ENCODE results near the gene TTLL8.

TTLL8 gene

DNA sequence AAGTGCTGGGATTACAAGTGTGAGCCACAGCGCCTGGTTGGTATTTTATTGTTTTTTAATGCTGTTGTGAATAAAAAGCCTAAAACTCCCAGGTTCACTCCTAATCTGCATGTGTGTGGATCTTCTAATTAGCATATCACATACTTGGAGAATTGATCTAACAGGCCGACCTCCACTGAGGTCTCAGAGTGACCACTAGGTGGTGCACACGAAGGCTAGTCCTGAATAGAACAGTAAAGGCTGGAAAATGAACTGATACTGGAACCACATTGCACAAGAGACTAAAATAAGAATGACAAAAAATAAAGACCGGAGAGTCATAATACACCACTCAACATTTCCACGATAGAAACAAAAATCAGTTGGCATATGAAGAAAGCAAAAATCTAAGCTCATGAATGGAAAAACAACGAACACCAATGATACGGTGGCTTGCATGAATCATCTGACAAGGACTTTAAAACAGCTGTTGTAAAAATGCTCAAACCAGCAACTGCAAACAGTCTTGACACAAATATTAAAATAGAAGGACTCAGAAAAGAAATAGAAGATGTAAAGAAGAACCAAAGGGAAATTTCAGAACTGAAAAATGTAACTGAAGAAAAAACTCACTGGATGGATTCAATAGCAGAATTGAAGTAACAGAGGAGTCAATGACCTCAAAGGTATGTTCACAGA, 78.4 kb downstream of the TTLL8 start:
- DNase-seq: peak; percentile 62

DNA sequence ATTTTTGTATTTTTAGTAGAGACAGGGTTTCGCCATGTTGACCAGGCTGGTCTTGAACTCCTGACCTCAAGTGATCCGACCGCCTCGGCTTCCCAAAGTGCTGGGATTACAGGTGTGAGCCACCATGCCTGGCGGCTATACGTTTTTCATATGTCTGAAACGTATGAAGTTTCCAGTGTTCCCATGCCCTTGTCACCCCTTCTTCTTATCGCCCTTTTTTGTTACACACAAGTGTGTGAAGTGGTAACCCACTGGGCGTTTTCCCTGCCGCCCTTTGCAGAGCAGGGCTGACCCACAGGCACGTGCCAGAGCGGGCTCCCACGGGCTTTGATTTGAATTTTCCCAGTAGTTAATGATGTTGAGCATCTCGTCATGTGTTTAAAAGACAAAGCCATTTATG, 80.5 kb downstream of the TTLL8 start:
- DNase-seq: no peak

DNA sequence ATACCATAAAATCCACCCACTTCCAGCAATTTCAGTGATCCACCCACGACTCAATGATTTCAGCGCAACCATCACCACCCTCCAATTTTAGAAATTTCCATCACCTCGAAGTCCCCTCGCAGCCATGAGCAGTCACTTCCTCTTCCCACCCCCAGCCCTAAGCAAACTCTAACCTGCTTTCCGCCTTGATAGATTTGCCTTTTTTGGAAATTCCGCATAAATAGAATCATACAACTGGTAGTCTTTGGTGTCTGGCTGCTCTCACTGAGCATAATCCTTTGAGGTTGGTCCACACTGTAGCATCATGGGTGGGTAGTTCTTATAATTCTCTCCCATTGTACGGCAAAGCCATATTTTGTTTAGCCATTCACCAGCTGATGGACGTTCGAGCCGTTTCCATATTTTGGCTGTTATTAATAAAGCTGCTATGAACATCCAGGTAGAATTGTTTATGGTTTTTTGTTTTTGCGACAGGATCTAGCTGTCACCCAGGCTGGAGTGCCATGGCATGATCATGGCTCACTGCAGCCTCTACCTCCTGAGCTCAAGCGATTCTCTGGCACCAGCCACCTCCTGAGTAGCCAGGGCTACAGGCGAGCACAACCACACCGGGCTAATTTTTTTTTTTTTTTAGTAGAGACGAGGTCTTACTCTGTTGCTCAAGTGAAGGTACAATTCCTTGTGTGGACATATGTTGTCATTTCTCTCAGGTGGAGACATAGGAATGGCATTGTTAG, 81.5 kb downstream of the TTLL8 start:
- DNase-seq: peak; percentile 15

DNA sequence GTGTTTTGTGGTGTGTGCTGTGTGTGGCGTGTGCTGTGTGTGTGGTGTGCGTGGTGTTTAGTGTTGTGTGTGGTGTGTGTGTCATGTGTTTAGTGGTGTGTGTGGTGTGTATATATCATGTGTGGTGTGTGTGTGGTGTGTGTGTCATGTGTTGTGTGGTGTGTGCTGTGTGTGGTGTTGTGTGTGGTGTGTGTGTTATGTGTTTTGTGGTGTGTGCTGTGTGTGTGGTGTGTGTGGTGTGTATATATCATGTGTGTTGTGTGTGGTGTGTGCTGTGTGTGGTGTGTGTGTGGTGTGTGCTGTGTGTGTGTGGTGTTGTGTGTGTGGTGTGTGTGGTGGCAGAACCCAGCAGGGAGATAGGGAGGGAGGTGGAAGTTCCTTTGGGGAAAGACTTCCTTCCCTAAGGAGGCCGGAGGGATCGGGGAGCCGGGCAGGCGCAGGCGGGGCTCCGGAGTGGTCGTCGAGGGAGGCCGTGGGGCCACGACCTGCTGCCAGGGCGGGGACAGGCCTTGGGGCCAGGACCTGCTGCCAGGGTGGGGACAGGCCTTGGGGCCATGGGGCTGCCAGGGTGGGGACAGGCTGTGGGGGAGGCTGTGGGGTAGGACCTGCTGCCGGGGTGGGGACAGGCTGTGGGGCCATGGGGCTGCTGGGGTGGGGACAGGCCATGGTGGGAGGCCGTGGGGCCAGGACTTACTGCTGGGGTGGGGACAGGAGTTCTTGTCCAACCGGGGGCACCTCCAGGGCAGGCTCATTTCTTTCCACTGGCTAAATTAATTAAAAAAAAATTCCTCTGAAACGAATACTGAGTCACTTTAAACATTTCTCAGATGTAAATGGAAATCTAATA, 82.3 kb downstream of the TTLL8 start:
- DNase-seq: no peak

DNA sequence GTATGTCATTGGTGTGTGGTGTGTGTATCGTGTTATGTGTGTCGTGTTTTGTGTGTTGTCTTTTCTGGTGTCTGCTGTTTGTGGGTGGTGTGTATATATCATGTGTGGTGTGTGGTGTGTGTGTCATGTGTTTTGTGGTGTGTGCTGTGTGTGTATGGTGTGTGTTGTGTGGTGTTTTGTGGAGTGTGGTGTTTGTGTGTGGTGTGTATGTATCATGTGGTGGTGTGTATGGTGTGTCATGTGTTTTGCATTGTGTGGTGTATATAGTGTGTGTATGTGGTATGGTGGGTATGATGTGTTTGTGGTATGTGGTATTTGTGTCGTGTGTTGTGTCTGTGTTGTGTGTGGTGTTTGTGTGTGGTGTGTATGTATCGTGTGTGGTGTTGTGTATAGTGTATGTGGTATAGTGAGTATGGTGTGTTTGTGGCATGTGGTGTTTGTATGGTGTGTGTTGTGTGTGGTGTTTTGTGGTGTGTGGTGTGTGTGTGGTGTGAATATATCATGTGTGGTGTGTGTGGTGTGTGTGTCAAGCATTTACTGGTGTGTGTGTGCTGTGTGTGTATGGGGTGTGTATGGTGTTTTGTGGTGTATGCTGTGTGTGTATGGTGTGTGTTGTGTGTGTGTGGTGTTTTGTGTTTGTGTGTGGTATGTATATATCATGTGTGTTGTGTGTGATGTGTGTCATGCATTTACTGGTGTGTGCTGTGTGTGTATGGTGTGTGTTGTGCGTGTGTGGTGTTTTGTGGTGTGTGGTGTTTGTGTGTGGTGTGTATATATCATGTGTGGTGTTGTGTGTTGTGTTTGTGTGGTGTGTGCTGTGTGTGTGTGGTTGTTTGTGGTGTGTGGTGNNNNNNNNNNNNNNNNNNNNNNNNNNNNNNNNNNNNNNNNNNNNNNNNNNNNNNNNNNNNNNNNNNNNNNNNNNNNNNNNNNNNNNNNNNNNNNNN, 84.8 kb downstream of the TTLL8 start:
- no peak for DNase-seq

DNA sequence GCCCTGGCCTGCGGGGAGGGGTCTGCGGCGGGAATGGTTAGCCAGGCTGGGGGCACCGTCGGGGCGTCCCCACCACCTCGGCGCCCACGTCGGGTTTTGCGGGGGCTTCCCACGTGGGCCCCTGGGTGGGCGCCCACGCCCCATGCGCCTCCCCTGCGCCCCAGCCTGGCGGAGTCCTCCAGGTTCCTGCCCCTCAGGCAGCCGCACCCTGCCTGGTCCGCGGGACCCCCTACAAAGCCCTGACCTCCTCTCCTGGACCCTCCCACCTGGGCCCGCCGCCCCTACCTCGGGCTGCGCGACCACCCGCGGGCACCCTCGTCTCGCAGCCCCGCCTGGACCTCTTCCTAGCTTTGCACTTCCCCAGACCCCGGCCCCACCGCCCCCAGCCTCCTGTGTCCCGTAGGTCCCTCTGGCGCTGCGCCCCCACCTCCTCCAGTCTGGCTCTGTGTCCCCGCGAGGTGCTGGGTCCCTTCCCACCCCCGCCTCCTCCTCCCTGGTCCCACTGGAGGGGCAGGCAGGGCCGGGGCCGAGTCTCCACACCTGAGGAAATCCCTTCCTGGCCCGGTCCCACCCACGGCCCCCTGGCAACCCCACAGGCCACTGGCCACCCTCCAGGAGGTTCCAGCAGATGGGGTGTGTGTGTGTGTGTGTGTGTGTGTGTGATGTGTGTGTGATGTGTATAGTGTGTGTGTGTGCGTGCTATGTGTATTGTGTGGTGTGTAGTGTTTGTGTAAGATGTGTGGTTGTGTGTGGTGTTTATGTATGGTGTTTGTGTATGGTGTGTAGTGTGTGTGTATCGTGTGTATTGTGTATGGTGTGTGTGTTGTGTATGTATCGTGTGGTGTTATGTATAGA, 85.7 kb downstream of the TTLL8 start:
- DNase-seq: no peak

DNA sequence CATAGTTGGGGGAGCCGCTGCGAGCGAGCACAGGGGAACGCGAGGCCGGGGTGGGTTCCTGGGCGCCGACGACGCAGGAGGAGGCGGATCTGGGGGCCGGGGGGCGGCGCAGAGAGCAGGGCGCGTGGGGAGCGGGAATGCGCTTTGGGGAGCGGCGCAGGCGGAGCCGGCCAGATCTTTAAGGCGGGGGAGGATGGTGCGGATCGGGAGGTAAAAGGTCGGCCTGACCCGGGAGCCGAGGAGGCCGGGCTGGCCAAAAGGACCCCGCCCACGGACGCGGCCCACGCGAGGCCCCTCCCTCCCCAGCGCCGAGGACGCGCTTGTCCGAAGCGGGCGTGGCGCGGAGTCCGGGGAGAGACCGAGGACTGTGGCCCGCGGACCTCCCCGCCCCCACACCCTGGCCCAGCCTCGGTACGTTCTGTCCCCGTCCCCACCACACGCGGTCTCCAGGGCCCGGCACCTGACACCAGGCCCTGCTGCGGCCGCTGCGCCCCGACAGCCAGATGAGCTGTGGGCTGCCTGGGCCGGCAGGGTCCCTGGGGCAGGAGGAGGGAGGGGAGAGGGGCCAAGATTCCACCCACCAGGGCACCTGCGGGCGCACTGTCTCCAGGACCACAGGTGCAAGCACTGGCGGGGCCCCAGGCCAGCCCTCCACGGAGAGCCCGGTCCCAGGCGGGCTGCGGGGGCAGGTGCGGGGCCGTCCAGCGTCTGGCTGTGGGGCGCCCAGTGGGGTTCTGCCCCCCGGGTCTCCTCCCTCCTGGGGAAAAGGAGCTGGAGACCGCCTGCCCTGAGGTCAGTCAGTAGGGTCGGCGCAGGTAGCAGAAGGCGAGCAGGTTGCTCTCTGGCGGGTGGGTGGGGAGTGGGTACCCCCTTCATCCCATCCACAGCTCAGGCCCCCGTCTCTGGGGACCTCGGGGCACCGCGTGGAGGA, 86.6 kb downstream of the TTLL8 start:
- peak; percentile 75 for DNase-seq

DNA sequence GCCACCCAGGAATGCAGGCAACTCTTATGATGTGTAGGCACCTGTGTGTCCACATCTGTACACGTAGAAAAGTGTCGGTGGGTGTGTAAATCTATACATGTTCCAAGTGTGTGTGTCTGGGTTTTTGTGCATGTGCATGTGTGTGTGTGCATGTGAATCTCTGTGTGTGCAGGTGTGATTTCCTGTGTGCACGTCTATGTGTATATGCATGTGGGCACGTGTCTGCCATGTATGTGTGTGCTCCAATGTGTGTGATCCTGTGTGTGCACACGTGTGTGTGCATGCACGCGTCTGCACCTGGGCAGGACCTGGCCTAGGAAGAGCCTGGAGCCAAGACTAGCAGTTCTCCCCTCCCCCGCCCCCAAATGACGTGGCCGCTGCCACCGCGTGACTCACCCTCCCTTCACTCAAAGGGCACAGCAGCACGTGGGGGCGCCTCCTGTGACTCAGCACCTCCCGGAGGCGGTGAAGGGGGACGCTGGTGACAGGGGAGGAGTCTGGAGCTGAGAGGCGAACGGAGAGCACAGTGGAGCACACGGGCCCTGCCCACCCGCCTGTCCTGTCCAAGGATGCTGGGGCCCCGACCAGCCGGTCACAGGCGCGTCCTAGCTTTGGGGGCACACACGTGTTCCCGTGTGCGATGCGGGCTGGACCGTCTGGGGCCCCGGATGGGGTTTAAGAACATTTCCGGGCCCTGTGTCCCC, 87.4 kb downstream of the TTLL8 start:
- peak; percentile 97 for DNase-seq

DNA sequence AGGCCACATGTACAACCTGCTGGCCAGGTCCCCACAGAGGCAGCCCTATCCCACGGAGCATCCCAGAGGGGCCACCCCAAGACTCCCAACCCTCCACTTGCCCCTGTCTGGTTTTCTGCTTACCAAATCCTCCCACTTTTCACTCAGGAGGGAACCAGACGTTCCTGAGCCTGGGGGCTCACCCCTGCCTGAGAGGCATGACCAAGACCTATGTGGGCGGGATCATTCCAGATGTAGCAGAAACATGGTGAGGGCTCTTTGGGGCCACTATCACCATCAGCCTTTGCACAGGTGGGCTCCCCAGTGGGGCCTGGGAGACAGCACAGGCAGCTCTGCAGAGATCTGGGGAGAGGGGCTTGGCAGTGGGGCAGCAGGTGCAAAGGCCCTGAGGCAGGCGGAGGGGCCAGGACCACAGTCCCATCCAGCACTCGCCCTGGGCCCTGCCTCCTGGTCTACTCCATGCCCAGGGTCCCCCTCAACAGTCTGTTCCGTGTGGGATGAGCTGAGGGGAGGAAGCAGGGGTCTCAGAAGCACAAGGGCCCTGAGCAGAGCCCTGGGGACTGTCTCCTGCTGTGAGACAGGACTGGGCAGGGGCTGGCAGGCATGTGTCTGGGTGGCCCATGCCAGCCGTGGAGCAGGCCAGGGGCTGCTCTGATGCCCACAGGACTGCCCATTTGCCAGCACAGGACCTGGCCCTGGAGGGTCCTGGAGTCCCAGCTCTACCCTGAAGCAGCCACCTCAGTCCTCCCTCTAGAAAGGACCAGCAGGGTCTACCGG, 88.2 kb downstream of the TTLL8 start:
- DNase-seq: no peak

DNA sequence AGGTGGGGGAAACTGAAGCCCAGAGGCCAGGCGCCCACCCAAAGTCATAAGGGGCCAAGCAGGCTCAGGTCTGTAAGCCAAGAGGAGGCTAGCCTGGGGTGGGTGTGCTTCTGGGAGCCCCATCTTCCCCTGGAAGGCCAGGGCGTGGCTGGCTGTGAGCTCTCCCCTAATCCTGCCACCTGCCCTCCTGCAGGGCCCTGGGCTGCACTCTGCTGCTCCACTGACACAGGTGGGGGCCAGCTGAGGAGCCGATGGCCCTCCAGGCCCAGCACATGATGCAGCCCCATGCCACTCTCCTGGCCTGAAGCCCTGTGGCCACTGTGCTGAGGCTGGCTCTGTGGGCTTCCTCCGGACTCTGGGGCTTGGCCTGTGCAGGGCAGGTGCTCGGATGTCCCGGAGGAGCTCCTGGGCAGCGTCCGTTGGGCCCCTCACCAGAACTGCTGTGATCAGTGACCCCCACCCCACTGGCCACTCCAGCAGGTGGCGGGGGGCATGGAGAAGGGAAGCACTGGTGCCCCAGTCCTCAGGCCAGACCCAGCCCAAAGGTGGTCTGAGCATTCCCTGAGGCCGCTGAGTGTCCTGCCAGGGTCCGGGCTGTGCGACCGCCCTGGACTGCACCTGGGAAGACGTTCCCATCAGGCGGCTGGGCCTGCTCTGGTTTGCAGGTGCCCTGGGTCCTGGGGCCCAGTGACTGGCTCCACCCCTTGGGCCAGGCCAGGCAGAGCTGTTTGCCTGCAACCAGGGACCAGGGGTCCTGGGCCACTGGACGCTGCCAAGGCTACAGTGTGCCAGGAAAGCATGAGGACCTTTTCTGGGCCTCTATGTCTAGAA, 89.1 kb downstream of the TTLL8 start:
- DNase-seq: no peak
